NCI-H524 (cell line): Measurements from ENCODE around the gene UBN2.
A peak's percentile ranks its signal among the peaks of the same experiment; 100 is the strongest.

Experiments
- DNase-seq, 2 experiments: peaks; one replicate each; lab custom pipeline; 2025; lab: John Stamatoyannopoulos, UW

Gene UBN2

DNA sequence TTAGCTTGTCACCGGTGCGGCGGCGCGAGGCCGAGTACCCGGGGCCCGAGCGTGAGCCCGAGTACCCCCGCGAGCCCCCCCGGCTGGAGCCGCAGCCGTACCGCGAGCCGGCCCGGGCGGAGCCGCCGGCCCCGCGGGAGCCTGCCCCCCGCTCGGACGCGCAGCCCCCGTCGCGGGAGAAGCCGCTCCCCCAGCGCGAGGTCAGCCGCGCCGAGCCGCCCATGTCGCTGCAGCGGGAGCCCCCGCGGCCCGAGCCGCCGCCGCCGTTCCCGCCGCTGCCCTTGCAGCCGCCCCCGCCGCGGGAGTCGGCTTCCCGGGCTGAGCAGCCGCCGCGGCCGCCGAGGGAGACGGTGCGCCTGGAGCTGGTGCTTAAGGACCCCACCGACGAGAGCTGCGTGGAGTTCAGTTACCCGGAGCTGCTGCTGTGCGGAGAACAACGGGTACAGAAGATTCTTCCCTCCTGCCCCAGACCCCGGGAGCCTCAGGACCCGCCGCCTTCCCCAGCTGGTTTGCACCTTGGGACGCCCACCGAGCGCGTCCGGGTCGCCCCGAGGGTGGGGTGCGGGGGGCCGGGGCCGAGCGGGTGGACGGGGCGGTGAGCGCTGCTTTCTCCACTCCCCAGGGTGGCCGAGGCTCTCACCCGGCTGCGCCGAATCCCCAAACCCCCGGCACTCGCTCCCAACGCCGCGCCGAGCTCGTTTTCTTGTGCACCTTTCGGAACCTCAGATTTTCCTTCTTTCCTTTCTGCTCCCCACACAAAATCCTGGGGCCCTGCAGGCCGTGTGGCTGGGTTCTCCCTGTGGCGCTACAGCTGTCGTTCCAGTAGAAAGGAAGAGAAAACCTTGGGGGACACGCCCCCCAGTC lies 708 bp downstream of the UBN2 start:
- DNase-seq = peak in 1 of 2 experiments; percentile 33

DNA sequence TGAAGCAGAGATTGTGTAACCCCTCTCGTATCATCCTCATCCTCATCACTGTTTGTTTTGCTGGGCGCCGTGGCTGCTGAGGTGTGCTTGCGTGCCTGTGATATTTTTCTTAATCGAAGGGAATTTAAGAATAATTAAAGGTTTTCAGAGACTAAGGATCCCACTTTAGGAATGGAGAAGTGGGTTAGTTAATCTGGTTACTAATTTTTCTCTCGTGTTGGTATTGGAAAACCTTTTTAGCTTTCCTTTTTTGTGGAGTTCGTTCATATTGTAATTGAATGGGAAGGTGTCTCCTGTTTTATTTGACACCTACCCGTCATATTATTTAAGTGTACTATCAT lies 1.3 kb downstream of the UBN2 start:
- no peak for DNase-seq

DNA sequence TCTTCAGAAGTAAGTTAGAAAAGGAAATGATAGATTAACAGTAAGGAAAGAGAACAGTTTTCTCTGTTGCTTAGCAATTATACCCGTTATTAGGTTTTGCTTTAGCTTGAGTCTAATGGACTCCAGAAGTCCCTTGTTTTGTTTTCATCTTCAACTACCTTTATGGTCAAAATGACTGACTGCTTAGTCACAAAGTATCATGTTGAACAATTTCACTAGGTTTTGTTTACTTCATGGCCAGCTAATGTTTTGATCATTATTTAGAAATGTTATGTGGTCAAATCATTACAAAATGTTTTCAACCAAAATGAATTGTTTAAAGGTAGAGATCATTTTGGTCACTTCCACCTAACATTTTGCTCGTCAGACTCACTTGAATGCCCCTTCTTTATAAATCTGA lies 1.9 kb downstream of the UBN2 start:
- DNase-seq = no peak

DNA sequence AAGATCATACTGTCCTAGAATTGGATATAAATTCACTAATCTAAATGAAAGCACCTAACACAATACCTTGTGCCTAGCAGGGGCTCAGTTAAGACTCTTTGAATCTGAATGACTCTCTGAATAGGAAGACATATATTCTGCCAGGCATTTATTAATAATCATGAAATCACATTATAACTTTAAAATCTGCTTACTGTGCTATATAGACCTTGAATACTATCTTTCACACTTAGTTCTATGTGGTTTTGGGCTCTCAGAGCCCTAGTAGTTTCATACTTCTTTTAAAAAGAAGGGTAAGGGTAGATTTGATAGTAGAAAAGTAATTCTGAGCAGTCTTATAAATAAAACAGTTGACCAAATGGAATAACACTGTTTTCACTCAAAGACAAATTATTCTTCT lies 10.2 kb downstream of the UBN2 start:
- no peak for DNase-seq

DNA sequence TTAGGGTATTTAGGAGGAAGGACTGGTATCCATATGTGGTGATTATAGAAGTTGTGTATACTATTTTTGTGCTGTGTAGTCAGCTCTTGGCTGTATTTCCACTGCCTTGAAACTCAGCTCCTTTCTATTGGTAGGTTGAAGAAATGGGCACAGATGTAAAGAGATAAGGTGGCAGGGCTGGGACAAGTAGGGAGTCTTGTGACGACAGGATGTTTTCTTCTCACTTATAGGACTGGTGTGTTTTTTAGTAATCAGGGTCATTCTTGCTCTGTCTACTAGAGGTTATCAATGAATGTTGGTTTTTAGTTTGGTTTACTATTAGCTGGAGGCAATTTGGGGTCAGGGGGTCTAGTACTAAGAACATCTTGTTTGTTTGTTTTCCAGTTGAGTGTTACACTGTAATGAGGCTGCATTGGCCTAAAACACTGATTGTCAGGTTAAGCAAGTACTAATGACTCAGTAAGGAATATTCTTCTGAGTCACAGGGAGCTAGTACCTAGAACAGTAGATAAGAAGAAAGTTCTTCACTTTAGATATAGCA lies 11.8 kb downstream of the UBN2 start:
- no peak for DNase-seq

DNA sequence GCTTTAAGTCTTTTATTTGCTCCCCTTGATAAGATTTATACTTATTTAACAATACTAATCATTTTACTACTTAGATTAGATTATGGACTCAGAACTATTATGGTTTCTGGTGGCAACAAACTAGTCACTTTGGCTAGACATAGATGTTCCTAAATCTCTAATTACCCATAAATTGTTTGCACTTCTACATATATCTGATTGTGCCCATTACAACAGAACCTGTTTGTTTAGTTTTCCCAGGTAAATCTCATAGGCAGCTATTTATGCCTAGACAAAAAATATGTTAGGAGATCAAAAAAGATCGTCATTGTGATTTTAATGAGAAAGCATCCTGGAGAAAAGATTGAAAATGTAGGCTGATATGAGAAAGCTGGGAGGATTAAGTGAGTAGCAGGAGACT lies 14.4 kb downstream of the UBN2 start:
- DNase-seq = no peak

DNA sequence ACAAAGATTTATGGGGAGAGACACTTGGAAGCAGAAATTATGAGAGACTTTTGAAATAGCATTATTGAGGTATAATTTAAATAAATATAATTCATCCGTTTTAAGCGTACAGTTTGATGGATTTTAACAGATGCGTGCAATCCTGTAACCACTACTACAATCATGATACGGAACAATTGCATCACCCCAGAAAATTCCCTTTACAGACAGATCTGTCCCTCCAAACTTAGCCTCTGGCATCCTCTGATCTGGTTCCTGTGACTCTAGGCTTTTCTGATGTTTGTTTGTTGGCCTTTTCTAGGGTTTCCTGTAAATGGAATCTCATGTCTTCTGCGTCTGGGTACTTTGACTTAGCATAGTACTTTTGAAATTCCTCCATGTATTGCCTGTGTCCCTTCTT lies 15.5 kb downstream of the UBN2 start:
- no peak for DNase-seq

DNA sequence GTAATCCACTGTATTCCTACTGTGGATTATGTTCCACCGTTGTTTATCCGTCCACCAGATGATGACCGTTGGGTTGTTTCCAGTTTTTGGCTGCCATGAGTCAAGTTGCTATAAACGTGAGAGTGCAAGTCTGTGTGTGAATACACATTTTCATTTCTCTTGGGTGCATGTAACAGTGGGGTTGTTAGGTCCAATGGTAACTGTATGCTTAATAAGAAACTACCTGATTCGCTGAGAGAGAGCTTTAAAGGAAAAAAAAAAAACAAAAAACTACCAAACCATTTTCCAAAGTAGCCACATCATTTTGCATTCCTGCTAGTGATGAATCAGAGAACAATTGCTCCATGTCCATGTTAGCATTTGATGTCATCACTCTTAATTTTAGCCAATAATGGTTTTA lies 15.9 kb downstream of the UBN2 start:
- no peak for DNase-seq

DNA sequence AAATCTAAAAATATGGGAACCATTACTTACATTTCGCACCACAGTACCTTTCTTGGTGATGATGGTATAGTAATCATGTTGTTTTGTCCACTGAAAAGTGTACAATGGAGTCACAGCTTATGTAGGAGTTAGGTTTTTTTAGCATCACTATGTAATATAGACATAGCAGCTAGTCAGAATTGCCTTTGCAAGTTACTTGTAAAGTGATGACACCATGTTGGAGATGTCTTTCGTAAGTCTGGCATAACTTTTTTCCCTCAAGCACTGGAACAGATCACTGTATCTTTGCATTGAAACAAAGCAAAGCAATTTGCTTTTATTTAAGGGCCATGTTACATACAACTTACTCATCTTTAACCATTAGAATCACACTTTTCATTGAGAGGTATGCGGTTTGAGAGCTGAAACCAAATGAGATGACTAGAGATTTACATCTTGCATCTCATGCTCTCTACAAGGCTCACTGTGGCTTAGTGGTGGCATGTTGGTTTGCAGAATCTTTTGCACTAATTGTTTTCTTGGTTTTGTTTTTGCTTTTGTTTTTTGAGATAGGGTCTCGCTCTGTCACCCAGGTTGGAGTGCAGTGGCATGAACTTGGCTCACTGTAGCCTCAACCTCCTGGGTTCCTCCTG lies 18.3 kb downstream of the UBN2 start:
- no peak for DNase-seq

DNA sequence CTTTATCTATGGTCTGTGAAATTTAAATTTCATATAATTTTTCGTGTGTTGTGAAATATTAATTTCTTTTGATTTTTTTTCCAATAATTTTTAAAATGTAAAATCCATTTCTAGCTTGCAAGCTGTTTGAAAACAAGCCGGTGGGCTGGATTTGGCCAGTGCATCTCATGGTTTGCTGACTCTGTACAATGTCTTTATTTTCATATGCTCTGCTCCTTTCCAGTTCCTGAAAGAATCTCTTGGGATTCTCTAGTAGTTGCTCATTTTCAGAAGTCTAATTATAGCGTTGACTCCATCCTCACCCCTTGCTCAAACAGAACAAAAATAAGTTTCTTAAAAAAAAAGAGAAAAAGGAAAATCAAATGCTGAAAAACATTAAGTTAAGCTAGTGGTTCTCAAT lies 21.4 kb downstream of the UBN2 start:
- no peak for DNase-seq

DNA sequence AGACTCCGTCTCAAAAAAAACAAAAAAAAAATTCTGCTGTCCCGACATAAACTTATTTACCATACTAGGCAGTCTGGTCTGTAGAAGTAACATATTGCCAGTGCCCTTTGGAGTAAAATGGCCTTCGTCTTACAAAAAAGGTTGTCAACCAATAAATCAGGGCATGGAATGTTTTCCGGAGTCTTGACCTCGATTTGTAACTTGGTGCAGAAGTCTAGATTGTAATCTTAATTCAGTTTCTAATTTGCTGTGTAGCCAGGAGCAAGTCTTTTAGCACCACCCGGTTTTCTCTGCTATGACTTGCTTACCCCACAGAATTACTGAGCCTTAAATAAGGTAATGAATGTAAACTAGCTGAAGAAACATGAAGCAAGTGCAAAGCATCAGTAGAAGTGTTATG lies 23.2 kb downstream of the UBN2 start:
- no peak for DNase-seq

DNA sequence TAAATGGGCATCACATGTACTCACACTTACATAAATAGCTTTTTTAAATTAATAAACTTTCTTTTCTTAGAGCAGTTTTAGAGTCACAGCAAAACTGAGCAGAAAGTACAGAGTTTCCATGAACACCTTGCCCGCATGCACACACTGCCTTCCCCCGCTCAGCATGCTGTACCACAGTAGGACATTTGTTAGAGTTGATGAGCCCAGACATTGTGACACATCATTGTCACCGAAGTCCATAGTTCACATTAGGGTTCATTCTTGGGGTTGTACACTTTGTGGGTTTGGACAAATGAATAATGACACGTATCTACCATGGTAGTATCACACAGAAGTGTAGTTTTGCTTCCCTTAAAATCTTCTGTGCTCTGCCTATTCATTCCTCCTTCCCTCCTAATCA lies 23.7 kb downstream of the UBN2 start:
- no peak for DNase-seq

DNA sequence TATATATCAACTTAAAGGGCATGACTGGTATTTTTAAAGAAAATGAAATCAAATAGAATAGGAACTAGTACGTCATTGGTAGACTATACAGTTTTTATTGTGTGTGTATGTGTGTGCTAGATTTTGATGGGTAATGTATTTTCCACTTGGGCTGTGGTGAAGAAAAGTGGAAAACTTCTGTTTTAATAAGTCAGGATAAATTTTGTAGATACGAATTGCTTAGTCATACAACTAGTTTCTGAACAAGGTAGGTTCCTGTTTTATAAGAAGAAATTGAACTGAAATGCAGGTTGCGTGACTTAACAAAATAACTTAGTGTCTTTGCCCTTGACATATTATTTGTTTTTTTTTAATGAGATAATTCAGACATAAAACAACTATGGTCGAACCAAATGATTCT lies 24.3 kb downstream of the UBN2 start:
- no peak for DNase-seq

DNA sequence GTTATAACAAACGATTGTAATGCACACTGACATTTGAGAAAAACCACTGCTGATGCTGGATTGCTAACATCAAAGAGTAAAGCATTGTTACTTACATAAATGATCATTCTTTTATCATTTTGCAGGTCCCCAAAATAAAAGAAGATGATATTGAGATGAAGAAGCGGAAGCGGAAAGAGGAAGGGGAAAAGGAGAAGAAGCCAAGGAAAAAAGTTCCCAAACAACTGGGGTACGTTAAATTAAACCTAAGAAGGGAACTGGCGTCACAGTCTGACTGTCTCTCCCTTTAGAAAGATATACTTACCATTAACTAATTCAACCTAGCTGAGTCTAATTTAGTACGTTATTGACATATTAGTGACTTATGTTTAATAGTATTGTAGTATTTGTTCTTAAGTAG lies 28.1 kb downstream of the UBN2 start:
- DNase-seq = no peak

DNA sequence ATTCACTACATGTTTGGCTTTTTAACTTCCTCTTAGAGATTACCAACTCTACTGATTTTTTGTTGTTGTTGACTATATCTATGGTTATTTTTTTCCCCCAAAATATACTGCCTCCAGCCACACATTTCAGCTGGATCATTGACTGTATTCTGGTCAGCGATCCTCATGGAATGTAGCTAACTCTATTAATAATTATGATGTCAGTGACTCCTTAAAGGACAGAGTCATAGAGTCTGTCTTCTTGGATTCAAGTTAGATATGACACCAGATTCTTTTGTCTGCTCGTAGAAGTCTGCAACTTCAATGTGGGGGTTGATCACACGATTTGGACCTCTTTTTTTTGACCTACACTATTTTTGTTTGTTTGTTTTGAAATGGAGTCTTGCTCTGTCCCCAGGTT lies 33.2 kb downstream of the UBN2 start:
- no peak for DNase-seq

DNA sequence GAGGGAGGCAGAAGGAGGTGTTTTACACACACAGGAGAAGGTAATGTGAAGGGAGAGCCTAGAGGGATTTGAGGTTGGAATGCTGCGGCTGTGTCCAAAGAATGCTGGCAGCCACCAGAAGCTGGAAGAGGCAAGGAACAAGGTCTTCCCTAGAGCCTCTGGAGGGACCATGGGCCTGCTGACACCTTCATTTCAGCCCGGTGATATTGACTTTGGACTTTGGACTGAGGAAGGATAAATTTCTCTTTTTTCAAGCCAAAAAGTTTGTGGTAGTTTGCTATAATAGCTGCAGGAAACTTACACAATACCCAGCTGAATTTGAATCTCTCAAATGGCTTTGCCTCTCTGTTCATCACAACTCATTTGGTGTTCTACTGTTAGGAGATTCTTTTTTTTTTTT lies 34.6 kb downstream of the UBN2 start:
- no peak for DNase-seq

DNA sequence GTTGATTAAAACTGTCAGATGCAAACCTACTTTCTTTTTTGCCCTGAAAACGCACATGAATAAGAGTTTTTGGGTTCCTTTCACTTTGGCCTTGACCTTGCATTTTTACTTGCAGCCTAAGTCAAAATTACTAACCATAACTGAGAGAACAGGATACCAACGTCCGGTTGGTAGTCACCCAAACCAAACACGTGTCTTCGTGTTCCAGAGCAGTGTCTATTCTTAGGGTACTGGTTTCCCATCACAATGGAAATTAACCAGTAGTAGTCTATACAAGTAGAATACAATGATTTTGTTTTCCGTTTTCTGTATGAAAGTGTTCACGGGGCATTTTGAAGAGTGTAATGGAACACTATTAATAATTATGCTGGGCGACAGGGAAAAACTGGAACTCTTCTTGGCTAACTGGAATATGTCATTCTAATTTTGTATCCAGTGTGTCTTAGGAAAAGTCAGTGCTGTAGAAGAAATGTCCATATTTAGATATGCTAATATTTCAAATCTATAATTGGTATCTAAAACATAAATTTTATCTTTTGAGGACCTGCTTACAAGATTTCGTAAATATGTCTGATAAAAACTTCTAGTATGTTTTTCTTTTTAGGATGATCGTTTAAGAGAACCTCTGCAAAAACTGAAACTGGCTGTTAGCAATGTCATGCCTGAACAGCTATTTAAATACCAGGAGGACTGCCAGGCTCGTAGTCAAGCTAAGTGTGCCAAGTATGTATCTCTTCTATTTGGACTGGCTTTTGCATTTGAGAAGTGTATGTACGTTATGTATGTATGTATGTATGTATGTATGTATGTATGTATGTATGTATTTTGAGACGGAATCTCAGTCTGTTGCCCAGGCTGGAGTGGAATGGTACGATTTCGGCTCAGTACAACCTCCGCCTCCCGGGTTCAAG lies 40.9 kb downstream of the UBN2 start:
- DNase-seq = no peak

DNA sequence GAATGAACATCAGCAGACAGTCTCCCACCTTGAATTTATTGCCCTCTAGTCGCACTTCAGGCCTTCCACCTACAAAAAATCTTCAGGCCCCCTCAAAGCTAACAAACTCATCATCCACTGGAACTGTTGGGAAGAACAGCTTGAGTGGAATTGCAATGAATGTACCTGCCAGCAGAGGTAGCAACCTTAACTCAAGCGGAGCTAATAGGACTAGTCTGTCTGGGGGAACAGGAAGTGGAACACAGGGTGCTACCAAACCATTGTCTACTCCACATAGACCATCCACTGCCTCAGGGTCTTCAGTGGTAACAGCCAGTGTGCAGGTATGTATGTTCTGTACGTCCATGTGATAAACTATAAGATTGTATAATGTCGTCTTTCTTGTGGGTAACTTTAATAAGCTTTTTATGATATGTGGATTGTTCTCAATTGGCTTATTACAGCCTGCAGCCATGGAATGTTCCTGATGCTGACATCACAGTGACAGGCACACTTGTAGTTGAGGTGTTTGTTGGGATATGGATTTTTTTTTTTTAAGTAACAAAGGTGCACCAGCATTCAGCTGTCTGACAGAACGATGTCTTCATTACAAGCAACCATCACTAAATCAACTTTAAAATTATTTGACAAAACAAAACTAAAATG lies 53.3 kb downstream of the UBN2 start:
- no peak for DNase-seq

DNA sequence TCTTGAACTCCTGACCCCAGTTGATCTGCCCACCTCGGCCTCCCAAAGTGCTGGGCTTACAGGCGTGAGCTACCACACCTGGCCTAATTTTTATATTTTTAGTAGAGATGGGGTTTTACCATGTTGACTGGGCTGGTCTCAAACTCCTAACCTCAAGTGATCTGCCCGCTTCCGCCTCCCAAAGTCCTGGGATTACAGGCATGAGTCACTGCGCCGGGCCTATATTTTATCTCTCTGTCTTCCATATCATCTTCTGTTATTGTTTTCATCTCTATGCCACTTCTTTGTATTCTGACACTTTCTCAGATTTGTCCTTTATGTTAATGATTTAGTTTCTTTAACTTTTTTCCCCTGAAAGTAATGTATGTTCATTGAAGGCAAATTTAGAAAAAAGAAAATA lies 55.1 kb downstream of the UBN2 start:
- no peak for DNase-seq

DNA sequence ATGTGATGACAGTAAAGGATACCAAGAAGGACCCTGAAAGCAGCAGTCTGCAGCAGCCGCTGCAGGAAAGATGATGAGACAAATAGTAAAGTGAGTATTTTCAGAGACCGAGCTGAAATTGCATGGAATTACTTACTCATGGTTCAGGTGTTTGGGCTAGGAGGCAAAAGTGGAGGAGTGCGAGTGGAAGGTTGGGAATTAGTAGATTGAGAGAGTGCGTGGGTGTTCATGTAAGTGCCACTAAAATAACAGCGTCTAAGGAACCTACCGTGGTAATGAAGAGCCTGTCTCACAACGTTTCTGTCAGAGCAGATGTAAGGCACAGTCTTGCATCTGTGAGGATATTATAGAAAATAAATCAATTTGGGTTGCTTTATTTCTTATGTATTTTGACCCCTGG lies 61.8 kb downstream of the UBN2 start:
- DNase-seq = no peak

DNA sequence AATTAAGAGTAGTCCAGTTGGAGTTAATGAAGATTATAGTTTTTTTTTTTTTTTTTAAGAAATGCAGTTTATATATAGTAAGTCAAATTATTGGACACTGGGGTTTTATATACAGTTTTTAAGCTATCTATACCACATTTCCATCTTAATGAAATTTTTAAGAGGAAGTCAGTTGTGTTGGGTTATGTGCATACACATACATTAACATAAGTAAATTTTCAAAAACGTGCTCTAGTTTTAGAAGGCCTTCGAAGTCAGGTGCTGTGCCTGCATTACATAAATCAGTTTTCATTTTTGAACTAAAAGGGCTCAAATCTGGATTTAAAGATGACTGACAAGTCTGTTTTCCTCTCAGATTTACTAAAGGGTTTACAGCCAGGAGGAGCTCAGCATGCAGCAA lies 62.5 kb downstream of the UBN2 start:
- DNase-seq = no peak

DNA sequence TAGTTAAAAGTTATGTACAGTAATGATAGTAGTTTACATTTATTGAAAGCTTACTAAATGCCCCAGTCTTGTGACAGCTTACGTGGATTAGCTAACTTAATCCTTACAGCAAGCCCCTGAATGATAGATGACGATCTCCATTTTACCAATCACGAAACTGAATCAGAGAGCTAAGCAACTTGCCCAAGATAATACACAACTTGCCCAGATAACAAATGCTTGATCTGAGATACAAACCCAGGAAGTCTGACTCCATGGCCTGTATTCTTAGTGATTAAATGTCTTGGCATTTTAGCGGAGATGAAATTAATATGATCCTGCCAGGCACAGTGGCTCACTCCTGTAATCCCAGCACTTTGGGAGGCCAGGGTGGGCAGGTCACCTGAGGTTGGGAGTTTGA lies 63.2 kb downstream of the UBN2 start:
- peak in 1 of 2 experiments; percentile 5 for DNase-seq
